ENCODE data around the gene RBFOX2. TPM values are rescaled to one million over a fixed set of nuclear protein-coding genes. Genes with fewer than 3 reads are reported as not detected.

Gene RBFOX2
- total and polyA plus RNA-seq, 2 of the 13 experiments (the other 11 are each of a cell fraction or from before 2014, with no cell fraction given) = 37.3 to 40.4 TPM

DNA sequence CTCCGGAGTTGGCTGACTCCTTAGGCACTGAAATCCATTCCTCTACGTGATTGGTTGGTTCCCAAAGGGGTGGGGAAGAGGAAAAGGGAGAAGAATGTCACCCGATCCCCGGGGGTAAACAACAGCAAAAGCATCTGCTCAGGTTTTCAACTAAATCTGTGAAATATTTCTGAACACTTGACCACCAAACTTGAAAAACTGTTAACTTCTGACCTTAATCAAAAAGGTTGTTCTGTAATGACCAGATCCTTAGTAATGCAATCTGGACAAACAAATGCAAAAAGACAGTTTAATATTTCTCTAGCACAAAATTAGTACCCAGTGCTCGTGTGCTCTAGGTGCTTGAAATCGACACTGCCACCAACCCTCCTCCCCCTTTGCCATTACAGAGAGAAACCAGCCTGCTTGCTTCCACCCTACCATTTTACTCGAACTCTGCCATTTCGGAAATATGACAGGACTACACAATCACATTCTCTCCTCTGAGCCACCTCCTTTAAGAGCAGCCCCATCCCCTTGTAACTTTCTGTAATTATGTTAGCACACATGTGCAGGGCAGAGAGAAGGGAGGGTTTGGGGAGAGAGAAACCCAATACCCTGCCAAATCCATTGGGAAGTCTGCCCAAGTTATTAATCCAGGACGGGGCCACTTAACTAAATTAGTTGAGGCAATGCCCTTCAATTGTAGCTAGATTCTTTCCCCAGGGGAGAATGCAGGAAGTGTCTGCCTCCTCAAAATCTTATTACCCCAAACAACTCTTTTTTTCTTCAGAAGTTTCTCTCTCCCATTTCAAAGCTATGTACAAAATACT is 113.8 kb downstream of the RBFOX2 start (continued):
- TF ChIP-seq, protein P1, sequence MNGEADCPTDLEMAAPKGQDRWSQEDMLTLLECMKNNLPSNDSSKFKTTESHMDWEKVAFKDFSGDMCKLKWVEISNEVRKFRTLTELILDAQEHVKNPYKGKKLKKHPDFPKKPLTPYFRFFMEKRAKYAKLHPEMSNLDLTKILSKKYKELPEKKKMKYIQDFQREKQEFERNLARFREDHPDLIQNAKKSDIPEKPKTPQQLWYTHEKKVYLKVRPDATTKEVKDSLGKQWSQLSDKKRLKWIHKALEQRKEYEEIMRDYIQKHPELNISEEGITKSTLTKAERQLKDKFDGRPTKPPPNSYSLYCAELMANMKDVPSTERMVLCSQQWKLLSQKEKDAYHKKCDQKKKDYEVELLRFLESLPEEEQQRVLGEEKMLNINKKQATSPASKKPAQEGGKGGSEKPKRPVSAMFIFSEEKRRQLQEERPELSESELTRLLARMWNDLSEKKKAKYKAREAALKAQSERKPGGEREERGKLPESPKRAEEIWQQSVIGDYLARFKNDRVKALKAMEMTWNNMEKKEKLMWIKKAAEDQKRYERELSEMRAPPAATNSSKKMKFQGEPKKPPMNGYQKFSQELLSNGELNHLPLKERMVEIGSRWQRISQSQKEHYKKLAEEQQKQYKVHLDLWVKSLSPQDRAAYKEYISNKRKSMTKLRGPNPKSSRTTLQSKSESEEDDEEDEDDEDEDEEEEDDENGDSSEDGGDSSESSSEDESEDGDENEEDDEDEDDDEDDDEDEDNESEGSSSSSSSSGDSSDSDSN (CRISPR knock-in tag; IDR thresholded peaks at IDR 0.05) = no peak
- TF ChIP-seq, protein P2, sequence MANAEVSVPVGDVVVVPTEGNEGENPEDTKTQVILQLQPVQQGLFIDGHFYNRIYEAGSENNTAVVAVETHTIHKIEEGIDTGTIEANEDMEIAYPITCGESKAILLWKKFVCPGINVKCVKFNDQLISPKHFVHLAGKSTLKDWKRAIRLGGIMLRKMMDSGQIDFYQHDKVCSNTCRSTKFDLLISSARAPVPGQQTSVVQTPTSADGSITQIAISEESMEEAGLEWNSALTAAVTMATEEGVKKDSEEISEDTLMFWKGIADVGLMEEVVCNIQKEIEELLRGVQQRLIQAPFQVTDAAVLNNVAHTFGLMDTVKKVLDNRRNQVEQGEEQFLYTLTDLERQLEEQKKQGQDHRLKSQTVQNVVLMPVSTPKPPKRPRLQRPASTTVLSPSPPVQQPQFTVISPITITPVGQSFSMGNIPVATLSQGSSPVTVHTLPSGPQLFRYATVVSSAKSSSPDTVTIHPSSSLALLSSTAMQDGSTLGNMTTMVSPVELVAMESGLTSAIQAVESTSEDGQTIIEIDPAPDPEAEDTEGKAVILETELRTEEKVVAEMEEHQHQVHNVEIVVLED (CRISPR knock-in tag; IDR thresholded peaks at IDR 0.05; ENCODE audit: borderline replicate concordance) = no peak
- TF ChIP-seq ATAD3A (CRISPR knock-in tag; IDR thresholded peaks at IDR 0.05) (no peak), SSRP1 (CRISPR knock-in tag; IDR thresholded peaks at IDR 0.05) (no peak), ZSCAN31 (CRISPR knock-in tag; IDR thresholded peaks at IDR 0.05; ENCODE audit: low read depth) (peak; percentile 37; the same call in 1 of the 2 replicates), ZNF232 (CRISPR knock-in tag; IDR thresholded peaks at IDR 0.05; ENCODE audit: borderline replicate concordance) (no peak), HNRNPUL1 (IDR thresholded peaks at IDR 0.05; ENCODE audit: low read depth, low read length) (no peak), ZFP1 (CRISPR knock-in tag; IDR thresholded peaks at IDR 0.05) (no peak), THYN1 (CRISPR knock-in tag; IDR thresholded peaks at IDR 0.05; ENCODE audit: borderline replicate concordance, low read depth) (no peak), BHLHE40 (IDR thresholded peaks at IDR 0.05; ENCODE audit: low read length) (no peak), BORCS8-MEF2B (CRISPR knock-in tag; IDR thresholded peaks at IDR 0.05) (no peak), ZNF180 (CRISPR knock-in tag; IDR thresholded peaks at IDR 0.05; ENCODE audit: borderline replicate concordance, low read depth) (no peak), ZNF24 (IDR thresholded peaks at IDR 0.05) (no peak)
- TF ChIP-seq, protein P3, sequence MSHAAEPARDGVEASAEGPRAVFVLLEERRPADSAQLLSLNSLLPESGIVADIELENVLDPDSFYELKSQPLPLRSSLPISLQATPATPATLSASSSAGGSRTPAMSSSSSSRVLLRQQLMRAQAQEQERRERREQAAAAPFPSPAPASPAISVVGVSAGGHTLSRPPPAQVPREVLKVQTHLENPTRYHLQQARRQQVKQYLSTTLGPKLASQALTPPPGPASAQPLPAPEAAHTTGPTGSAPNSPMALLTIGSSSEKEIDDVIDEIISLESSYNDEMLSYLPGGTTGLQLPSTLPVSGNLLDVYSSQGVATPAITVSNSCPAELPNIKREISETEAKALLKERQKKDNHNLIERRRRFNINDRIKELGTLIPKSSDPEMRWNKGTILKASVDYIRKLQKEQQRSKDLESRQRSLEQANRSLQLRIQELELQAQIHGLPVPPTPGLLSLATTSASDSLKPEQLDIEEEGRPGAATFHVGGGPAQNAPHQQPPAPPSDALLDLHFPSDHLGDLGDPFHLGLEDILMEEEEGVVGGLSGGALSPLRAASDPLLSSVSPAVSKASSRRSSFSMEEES (CRISPR knock-in tag; IDR thresholded peaks at IDR 0.05) = no peak; the same call in 1 of the 2 replicates
- TF ChIP-seq, protein P4, sequence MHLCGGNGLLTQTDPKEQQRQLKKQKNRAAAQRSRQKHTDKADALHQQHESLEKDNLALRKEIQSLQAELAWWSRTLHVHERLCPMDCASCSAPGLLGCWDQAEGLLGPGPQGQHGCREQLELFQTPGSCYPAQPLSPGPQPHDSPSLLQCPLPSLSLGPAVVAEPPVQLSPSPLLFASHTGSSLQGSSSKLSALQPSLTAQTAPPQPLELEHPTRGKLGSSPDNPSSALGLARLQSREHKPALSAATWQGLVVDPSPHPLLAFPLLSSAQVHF (CRISPR knock-in tag; IDR thresholded peaks at IDR 0.05) = no peak
- TF ChIP-seq, protein P5, sequence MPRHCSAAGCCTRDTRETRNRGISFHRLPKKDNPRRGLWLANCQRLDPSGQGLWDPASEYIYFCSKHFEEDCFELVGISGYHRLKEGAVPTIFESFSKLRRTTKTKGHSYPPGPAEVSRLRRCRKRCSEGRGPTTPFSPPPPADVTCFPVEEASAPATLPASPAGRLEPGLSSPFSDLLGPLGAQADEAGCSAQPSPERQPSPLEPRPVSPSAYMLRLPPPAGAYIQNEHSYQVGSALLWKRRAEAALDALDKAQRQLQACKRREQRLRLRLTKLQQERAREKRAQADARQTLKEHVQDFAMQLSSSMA (CRISPR knock-in tag; IDR thresholded peaks at IDR 0.05) = no peak
- TF ChIP-seq, protein P6, sequence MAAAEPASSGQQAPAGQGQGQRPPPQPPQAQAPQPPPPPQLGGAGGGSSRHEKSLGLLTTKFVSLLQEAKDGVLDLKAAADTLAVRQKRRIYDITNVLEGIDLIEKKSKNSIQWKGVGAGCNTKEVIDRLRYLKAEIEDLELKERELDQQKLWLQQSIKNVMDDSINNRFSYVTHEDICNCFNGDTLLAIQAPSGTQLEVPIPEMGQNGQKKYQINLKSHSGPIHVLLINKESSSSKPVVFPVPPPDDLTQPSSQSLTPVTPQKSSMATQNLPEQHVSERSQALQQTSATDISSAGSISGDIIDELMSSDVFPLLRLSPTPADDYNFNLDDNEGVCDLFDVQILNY (CRISPR knock-in tag; conservative IDR thresholded peaks at IDR 0.05) = no peak
